GM11168 (cell line): ENCODE measurements around the gene CNIH4.
"Not testable (repeated sequence)": the region's sequence is repeated elsewhere in the genome, so short reads cannot be mapped to it uniquely, and the experiment has no call there.

Experiments
- in situ Hi-C: fragments of 300-500 bp; cut with MboI; formaldehyde crosslinking; loops from one replicate; pipeline ENCODE4 v1.12.0; 2022; ENCODE audit warnings: low sequenced_read_pairs; ENCODE audit not compliant: unreplicated experiment

CNIH4 gene

DNA sequence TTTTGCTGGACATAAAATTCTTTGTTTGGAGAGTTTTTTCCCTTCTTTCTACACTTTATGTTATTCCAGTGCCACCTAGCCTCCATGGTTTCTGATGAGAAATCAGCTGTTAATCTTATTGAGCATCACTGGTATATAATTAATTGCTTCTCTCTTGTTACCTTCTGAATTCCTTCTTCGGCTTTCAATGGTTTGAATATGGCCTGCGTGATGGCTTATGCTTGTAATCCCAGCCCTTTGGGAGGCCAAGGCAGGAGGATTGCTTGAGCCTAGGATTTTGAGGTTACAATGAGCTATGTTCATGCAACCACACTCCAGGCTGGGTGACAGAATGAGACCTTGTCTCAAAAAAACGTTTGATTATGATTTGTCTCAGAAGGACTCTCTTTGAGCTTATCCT lies 13.0 kb upstream of the CNIH4 start:
- in situ Hi-C loops, result no loop called here

DNA sequence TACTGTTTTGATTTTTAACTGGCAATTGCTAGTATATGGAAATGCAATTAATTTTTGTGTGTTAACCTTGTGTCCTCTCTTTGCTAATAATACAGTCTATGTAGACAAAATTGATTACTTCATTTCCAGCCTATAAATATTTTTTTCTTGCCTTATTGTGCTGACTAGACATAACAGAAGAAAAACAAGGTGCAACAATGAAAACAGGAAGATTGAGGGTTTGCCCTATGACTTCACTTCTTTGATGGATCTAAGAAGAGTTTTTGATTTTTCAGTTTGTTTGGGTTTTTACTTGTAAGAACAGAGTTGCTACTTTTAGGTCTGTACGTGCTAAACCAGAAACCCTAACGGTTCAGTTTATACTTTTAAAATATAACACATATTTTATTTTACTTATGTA lies 8.5 kb upstream of the CNIH4 start:
- in situ Hi-C loops, result no loop called here

DNA sequence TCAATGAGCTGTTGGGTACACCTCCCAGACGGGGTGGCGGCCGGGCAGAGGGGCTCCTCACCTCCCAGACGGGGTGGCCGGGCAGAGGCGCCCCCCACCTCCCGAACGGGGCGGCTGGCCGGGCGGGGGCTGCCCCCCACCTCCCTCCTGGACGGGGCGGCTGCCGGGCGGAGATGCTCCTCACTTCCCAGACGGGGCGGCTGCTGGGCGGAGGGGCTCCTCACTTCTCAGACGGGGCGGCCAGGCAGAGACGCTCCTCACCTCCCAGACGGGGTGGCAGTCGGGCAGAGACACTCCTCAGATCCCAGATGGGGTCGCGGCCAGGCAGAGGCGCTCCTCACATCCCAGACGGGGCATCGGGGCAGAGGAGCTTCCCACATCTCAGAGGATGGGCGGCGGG lies 7.0 kb upstream of the CNIH4 start:
- in situ Hi-C loops, result not testable (repeated sequence)

DNA sequence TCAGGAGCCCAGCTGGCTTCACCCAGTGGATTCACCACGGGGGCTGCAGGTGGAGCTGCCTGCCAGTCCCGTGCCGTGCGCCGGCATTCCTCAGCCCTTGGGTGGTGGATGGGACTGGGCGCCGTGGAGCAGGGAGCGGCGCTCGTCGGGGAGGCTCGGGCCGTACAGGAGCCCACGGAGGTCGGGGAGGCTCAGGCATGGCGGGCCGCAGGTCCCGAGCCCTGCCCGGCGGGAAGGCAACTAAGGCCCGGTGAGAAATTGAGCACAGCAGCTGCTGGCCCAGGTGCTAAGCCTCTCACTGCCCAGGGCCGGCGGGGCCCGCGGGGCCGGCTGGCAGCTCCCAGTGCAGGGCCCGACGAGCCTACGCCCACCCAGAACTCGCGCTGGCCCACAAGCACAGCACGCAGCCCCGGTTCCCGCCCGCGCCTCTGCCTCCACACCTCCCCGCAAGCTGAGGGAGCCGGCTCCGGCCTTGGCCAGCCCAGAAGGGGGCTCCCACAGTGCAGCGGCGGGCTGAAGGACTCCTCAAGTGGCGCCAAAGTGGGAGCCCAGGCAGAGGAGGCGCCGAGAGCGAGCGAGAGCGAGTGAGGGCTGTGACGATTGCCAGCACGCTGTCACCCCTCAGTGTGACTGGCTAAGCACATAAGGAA lies 4.1 kb upstream of the CNIH4 start:
- in situ Hi-C loops, result not testable (repeated sequence)

DNA sequence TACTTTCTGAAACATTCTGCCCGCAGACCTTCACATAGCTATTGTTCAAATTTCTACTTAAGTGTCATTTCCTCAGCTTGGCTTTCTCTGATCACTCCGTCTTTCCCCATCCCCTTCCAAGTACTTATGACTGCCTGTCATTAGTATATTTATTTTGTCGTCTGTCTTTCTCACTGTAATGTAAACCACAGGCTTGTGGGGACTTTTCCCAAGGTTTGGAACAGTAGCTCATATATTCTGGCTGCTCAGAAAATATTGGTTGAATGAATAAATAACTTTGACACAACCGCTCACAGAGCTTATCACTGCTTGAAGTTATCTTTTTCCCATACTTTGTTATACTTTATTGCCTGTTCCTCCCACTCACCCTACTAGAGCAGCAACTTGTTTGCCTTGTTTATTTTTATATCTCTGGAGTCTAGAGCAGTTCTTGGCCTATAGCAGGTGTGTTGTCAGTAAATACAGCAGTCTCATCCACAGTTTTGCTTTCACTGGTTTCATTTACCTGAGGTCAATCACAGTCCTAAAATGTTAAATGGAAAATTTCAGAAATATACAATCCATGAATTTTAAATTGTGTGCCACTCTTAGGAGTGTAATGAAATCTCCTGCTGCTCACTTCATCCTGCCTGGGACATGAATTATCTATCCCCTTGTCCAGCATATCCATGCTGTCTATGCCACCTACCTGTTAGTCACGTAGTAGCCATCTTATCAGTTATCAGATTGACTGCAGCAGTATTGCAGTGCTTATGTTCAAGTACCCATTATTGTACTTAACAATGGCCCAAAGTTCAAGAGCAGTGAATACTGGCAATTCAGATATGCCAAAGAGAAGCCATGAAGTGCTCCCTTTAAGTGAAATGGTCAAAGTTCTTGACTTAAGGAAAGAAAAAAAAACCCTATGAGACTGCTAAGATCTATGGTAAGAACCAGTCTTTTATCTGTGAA lies 2.4 kb upstream of the CNIH4 start:
- in situ Hi-C loops, result no loop called here

DNA sequence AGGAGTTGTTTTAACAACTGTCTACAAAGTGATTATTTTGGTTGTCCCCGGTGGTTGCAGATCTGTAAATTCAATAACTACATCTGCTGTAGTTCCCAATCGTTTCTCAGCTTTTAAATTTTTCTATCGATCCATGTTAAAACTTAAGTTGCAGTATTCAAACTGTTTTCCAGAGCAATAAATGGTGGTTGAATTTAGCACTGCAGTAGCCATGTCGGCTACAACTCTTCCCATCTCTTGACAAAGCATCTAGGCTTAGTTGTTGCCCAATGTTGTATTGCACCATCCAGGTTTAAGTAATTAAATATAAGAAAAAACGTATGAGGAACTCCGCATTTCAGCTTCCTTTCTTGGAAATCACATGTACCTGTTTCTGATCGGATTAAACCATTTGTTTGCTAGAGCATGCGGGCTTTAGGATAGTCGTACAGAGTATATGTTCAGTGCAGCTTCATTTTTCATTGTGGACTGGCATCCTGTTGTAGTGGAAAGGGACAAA lies 996 bp downstream of the CNIH4 start:
- in situ Hi-C loops, result no loop called here

DNA sequence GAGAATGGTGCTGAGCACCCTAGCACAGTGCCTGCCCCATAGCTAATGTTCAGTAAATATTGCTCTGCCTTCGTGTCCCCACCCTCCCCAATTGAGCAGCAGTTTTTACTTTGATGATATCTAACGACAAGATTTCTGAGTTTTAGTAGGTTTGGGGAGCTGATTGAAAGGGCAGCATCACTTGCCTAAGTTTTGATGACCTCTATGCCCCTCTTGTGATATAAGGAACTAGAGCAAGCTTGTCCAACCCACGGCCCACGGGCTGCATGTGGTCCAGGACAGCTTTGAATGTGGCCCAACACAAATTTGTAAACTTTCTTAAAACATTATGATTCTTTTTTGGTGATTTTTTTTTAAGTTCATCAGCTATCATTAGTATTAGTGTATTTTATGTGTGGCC lies 1.6 kb downstream of the CNIH4 start:
- in situ Hi-C loops, result no loop called here

DNA sequence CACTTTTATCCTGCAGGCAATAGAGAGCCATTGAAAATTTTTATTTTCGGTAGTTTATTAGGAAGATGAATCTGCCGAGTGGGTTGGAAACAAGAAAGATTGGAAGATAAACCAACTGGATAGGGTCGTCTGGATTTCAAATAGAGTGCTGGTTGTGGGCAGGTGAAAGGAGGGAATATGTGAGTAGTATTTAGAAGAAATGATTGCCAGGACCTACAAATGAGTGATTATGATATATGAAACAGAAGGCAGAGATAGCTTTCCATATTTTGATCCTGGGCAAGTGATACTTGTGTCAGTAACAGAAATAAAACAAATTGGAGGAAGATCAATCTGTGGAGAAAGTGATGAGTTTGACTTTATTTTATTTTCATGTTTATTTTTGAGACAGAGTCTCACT lies 2.5 kb downstream of the CNIH4 start:
- in situ Hi-C loops, result no loop called here

DNA sequence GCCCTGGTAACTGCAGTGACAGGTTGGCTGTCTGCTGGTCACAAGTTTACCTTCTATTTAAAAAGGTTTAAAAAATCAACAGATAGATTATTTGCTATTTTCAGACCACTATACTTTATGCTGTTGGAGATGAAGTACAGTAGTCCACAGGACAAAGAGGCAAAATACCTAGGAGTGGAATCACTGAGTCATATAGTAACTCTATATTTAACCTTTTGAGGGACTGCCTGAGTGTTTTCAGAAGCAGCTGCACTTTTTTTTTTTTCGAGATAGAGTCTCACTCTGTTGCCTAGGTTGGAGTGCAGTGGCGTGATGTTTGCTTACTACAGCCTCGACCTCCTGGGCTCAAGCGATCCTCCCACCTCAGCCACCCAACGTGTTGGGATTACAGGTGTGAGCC lies 11.7 kb downstream of the CNIH4 start:
- in situ Hi-C loops, result no loop called here

DNA sequence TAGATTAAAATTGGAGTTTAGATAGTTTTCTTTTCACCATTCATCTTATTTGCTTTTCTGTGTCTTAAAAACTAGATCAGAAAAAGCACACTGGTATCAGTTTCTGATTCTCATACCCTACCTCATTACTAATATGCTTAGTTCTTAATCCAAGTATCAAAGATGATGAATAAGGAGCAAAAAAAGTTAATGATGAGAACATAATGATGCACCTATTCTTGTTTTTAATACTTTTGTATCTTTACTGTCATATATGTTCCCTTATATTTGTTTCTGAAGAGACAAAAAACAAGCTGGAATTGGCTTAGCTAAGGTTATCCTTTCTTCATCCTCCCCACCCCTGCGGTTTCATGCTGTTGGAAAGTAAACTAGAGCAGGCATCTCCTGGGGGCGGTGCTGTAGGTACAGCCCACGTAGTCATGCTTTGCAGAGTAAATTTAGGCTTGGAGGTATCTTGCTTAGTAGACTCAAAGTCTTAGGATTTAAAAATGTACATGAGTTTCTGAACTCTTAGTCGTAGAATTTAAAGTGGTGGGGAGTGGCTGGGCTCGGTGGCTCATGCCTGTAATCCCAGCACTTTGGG lies 16.4 kb downstream of the CNIH4 start:
- in situ Hi-C loops, result no loop called here

DNA sequence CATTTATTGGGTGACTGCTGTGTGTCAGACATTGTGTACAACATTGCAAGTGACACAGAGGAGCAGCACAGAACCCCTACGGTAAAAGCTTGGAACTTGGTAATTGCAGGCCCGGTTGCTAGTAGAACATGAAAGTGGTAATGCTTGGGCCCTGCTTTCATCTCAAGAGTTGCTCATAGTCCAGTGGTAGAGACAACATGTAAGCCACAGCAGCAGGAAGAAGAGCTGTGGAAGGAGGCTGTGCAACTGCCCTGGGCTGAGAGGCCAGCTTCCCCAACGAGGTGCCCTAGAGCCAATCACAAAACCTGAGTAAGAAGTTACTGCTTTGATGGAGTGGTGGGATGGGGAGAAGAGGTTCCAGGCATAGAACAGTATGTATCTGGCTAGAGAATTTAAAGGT lies 18.4 kb downstream of the CNIH4 start:
- in situ Hi-C loops, result no loop called here

DNA sequence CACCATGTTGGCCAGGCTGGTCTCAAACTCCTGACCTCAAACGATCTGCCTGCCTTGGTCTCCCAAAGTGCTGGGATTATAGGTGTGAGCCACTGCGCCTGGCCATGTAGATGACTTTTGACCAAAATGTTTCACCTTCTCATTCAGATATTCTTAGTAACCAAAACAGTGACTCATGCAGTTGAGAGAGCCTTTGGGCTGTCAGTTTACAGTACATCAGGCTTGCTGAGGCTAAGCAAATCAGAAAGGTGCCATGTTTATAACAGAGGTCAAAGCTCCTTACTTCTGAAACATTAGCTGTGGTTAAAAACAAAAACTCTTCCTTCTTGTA lies 21.0 kb downstream of the CNIH4 start:
- in situ Hi-C loops, result no loop called here

DNA sequence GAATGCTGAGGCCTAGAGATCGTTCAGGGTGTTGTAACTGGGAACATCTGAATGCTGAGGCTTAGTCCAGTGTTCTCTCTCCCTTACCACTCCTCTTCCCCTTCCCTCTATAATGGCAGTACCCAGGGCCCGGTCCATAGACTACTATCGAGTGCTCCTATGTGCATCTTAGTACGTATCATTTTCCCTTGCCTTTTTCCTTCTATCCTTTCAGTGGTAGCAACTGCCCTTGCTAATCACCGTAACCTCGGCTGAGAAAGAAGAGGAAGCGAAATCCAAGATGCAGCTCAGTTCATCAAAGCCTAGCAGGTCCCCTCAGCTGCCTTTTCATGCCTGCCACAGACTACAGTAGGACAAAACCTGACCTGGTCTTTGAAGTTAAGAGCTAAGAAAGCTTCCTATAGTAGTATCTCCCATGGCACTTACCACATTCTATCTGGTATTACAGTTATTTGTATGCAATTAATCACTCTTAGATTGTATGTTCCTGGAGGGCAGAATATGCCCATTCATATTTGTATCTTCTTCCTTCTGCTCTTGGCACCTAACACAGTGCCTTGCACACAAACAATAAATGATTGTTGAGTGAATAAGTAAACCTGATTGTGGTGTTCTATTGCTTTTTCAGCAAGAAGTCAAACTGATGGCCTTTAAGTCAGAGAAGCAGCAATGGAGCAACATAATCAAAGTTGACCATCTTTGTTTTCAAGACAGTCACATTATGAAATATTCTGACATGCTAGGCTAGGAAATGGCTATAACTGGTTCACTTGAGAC lies 22.4 kb downstream of the CNIH4 start:
- in situ Hi-C loops, result no loop called here

DNA sequence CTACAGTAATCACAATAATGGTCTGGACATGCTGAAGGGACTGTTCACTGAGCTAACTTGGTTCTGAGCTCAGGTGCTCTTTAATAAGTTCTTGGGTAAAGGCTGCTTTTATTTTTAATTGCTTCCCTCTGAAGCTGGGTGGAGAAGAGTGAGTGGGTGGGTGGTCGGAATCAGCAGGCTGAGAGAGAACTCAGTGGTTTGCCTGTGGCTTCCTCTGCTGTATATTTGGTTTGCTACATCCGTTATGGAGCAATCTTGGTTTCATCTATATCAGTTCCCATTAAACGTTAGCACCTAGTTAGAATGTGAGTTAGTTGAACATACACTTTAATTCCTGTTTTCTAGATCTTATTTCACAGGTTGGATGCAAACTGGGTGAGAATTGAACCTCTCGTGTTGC lies 23.3 kb downstream of the CNIH4 start:
- in situ Hi-C loops, result no loop called here

DNA sequence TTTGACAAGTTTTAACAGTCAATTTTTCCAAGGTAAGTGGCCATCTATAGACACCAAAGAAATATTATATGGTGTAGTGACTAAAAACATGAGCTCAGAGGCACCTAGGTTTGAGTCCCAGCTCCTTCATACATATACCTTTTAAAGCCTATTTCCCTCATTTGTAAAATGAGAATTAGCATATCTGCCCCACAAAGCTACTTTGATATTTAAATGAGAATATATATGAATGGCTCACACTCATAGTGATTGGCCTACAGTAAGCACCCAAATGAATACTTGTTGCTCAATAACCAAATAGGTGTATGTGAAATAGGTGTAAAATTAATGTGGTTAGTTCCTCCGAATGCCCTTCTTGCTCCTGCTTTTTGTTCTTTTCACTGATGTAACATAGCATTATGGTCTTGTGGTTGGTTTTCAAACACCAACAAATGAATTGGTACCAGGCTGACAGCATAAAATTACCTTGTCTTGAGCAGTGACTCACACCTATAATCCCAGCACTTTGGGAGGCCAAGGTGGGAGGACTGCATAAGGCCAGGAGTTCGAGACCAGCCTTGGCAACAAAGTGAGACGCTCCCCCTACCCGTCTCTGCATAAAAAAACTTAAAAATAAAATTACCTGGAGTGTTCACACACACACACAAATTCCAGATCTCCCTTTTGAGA lies 25.3 kb downstream of the CNIH4 start:
- in situ Hi-C loops, result no loop called here

DNA sequence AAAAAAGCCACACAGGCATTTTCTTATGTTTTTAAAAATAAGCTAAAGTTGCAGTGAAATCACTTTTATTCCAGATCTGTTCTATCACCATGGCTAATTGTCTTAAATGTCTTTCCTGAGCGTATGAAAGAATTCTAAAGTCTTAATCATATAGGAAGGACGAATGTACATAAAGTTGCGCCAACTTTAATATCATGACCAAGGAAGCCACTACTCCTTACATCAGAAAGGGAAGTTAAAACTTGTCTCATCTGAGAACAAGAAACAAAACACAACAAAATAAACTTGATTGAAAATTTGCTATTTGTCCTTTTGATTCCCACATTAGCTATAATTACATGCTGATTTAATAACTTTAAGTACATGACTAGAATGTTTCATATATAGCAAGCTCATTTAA lies 26.5 kb downstream of the CNIH4 start:
- in situ Hi-C loops, result no loop called here

DNA sequence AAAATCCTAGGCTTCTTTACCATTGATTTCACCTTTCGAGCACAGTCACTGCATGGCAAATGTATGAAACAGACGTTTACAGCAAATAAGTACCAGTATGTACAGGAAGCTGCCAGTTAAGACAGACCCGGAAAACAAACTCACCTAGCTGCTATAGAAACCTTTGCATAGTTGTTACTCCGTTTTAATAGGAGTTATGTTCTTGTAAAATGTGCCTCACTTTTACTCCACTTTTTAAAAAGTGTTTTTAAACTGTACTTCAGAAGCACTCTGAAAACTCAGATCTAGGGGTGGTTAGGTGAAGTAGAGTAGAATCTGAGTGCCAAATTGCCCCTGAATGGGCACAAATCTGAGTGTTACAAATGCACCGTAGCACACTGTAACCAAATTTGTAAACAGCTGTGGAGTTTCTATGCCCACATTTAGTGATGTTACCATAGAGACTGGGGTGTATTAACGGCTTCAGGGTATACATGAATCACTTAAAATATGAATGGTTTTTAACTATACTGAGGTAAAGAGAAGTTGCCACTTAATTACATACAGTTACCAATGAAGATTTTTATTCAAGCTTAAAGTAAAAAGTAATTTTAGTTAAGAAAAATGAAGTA lies 30.7 kb downstream of the CNIH4 start:
- in situ Hi-C loops, result no loop called here

DNA sequence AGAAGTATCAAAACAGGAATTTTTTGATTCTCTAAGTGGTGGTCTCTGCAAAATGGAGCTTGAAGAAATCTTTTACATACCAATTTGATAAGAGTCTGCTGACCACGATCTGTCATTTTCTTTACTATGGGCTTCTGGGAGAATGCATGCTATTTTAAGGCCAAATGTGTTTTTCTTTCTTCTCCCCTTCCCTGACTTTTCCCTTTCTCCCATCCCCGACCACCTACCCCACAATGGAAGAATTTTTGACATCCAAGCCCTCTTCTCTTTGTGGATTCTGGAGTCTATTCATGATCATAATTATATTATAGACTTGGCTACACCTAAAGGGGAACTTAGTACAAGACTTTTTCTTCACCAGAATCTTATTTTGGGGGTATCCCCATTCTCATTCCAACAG lies 31.3 kb downstream of the CNIH4 start:
- in situ Hi-C loops, result no loop called here

DNA sequence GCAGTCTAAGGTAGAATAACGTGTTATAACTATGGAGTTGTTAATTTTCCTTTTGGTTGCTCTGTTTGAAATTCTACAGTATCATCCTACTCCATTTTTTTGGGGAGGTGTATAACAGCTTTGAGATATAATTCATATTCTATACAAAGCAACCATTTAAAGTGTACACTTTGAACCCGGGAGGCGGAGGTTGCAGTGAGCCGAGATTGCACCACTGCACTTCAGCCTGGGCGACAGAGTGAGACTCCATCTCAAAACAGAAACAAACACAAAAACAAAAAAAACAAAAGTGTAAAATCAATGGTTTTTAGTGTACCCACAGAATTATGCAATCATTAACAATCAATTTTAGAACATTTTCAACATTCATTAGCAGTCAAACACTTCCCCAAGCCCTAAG lies 33.8 kb downstream of the CNIH4 start:
- in situ Hi-C loops, result no loop called here
